GM18868 (cell line): ENCODE data around the gene ANP32D.
"Not testable (repeated sequence)": the region's sequence is repeated elsewhere in the genome, so short reads cannot be mapped to it uniquely, and the experiment has no call there.

Experiments
- ATAC-seq: cut with Tn5 transposase; IDR thresholded peaks from one replicate; pipeline ENCODE4 v1.9.1; 2021; ENCODE audit warnings: mild to moderate bottlenecking, moderate library complexity; ENCODE audit not compliant: unreplicated experiment

ANP32D gene

GRCh38 chr12:48472259-48472658 is at the start of gene ANP32D:
ANP32D (plus strand) TSS chr12:48472559; CDS start chr12:48472665, 106 bp downstream.
- no peak for ATAC-seq

DNA sequence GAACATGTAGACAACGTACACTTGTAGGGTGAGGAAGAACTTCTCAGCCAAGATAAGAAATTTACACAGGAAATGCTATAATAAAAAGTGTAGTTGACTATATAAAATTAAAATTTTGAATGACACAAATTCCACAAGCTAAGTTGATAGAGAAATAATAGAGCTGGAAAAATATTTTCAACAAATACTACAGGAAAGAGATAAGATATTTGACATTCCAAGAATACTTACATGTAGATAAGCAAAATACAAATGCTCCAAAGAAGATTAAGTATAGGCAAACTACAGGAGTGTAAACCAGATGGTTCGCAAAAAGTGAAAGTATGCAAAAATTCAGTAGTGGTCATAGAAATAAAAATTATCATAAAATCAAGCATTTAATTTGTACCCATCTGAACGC is 49.2 kb upstream of the ANP32D start:
- ATAC-seq, result no peak

GRCh38 chr12:48424644-48425043 is 47.7 kb upstream of the ANP32D start:
- no peak for ATAC-seq

DNA sequence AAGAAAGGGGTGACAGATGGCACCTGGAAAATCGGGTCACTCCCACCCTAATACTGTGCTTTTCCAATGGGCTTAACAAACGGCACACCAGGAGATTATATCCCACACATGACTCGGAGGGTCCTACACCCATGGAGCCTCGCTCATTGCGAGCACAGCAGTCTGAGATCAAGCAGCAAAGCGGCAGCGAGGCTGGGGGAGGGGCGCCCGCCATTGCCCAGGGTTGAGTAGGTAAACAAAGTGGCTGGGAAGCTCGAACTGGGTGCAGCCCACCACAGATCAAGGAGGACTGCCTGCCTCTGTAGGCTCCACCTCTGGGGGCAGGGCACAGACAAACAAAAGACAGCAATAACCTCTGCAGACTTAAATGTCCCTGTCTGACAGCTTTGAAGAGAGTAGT is 38.3 kb upstream of the ANP32D start:
- not testable (repeated sequence) for ATAC-seq

GRCh38 chr12:48441069-48441468 is 31.3 kb upstream of the ANP32D start:
- no peak for ATAC-seq

GRCh38 chr12:48442179-48442847 is 30.0 kb upstream of the ANP32D start:
- no peak for ATAC-seq

GRCh38 chr12:48445538-48445937 is 26.8 kb upstream of the ANP32D start:
- no peak for ATAC-seq

DNA sequence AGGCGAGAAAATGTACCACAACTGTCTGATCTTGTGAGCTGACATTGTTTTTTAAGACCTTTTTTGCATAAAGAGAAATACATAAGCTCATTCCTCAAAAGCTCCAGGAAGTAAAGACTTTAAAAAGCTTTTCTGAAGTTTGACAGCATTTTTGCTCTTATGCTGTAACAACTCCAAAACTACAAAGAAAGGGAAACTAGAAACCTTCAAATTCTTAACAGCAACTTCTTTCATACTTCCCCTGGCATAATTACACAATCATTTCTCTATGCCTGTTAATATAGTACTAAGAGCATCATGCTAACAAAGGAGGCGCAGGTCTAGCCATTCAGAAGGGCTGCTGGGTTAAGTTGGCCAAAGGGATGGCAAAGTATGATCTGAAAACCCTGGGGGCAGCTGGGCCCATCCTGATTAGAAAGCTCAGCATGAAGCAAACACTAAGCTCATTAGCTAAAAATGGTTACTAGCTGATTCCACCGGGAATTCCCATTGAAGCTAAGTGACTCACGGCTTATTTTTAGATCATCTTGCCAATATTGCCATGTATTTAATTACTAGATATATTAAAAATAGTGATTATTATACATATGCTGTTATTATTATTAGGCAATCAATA is 26.1 kb upstream of the ANP32D start:
- no peak for ATAC-seq

GRCh38 chr12:48447755-48448154 is 24.6 kb upstream of the ANP32D start:
- no peak for ATAC-seq

GRCh38 chr12:48451372-48451771 is 21.0 kb upstream of the ANP32D start:
- no peak for ATAC-seq

GRCh38 chr12:48452961-48453360 is 19.4 kb upstream of the ANP32D start:
- not testable (repeated sequence) for ATAC-seq

DNA sequence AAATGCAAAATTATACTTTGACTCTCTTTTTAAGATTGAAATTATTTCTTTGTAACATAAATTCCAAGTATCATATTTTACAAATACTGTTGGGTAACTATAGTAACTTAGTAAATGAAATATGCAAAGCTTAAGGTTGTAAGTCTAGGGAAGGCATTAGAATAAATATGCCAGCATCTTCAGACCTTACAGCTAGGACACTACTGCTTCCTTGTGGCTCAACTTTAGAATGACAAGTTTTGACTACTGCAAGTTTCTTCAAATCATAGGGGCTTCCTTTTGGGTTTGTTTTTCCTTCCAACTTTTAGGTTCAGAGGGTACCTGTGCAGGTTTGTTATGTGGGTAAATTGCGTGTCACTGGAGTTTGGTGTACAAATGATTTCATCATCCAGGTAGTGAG is 17.7 kb upstream of the ANP32D start:
- ATAC-seq, result no peak

DNA sequence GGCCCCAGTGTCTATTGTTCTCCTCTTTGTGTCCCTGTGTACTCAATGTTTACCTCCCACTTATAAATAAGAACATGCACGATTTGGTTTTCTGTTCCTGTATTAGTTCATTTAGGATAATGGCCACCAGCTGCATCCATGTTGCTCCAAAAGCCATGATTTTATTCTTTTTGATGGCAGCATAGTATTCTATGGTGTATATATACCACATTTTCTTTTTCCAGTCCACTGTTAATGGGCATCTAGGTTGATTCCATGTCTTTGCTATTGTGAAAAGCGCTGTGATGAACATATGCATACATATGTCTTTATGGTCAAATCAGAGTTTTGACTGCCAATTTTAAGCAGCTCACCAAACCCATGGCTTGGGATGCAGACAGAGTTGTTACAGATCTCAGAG is 17.2 kb upstream of the ANP32D start:
- no peak for ATAC-seq

DNA sequence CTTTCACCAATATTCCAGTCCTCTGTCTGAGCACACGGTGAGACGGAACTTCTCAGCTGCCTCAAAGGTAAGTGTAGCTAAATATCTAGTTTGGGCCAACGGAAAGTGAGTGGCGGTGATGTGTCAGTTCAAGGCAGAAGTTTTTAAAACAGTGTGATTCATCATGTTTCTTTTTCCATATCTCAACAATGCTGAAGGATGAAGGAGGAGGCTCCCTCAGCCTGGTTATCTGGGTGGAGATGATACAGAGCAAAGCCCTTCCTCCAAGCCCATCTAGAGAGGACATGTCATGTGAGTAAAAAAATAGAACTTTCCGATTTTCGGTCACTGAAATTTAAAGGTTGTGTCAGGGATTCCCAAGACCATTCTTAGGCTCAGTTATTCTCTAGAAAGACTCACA is 13.1 kb upstream of the ANP32D start:
- no peak for ATAC-seq

GRCh38 chr12:48469027-48469426 is 3.3 kb upstream of the ANP32D start:
- ATAC-seq, result not testable (repeated sequence)

DNA sequence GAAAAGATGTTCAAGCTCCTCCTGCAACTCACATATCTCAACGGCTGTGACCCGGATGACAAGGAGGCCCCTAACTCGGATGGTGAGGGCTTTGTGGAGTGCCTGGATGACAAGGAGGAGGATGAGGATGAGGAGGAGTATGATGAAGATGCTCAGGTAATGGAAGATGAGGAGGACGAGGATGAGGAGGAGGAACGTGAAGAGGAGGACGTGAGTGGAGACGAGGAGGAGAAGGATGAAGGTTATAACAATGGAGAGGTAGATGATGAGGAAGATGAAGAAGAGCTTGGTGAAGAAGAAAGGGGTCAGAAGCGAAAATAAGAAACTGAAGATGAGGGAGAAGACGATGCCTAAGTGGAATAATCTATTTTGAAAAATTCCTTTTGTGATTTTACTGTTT is 702 bp downstream of the ANP32D start:
- ATAC-seq, result no peak

DNA sequence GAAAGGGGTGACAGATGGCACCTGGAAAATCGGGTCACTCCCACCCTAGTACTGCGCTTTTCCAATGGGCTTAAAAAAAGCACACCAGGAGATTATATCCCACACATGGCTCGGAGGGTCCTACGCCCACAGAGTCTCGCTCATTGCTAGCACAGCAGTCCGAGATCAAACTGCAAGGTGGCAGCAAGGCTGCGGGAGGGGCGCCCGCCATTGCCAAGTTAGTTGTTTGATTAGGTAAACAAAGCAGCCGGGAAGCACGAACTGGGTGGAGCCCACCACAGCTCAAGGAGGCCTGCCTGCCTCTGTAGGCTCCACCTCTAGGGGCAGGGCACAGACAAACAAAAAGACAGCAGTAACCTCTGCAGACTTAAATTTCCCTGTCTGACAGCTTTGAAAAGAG is 2.1 kb downstream of the ANP32D start:
- not testable (repeated sequence) for ATAC-seq

DNA sequence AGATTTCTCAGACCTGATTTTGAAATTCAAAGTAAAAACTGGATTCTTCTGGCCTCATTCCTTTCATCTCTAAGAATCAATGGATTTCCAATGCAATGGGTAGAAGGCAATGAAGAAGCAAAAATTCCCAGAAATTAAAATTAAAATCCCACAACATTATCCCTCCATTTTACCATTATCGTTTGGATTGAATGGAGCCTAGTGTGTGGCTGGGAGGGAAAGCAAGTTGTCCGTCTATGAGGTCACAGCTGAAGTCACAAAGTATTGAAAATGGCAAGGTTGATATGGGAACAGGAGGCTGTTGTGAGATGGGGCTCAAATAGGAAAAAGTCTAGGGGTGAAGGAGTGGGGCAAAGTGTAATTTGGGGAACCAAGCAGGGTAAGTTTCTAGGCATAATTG is 9.8 kb downstream of the ANP32D start, which contains the start of gene C12orf54:
Gene C12orf54 (plus strand): TSS at position 301 of the 400 bp plus-strand sequence. CDS start 799 bp downstream, outside the sequence.
- no peak for ATAC-seq

GRCh38 chr12:48482930-48483329 is 10.6 kb downstream of the ANP32D start:
- no peak for ATAC-seq

DNA sequence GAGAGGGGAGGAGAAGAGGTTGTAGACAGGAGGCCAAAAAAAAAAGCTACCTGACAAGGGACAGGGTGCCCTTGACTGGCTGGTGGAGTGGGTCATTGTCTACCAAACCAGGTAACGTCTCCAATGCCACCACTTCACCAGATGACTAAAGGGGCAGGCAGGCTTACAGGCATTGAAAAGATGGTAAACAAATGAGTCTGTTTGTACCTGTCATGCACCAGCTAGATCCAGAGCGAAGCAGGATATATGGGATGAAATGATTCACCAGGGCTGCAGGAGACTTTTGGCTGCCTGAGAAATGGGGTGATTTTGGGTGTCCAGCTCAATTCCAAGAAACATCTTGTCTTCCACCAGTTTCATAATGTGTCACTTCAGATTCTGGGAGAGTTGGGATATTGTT is 13.9 kb downstream of the ANP32D start:
- ATAC-seq, result no peak

DNA sequence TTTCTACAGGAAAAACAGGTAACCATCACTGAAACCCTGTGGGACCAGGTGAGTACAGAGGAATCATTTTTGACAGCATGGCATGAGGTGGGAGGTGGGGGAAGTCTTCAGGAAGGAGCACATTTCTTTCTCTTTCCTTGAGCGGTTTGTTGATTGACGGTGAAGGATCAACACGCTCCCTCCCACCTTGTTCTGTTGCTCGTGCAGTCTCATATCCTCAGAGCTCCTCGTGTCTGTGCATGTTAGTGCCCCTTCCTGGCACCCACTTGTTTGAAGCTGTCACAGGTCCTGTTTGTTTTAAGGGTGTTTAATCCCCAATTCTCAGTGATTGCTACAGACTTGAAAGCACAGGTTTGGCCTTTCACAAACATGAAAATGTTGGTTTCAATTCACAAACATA is 14.3 kb downstream of the ANP32D start:
- no peak for ATAC-seq

- peak; percentile 98 for ATAC-seq
Observed at GRCh38 chr12:48489012-48489411, 16.7 kb downstream of the ANP32D start.

DNA sequence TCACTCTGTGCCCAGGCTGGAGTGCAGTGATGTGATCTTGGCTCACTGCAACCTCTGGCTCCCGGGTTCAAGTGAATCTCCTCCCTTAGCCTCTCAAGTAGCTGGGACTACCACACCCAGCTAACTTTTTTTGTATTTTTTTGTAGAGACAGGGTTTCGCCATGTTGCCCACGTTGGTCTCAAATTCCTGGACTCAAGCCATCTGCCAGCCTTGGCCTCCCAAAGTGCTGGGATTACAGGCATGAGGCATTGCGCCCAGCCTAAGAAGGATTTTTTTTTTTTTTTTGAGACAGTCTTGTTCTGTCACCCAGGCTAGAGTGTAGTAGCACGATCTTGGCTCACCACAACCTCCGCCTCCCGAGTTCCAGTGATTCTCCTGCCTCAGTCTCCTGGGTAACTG is 17.1 kb downstream of the ANP32D start:
- not testable (repeated sequence) for ATAC-seq
